ENCODE results near the gene PARP6. TPM values are rescaled to one million over a fixed set of nuclear protein-coding genes. Genes with fewer than 3 reads are reported as not detected.
A peak's percentile ranks its signal among the peaks of the same experiment; 100 is the strongest.

Gene PARP6
- total RNA-seq, 6 experiments from 2014 or later, result 7.9 to 23.0 (median 13.1) TPM

DNA sequence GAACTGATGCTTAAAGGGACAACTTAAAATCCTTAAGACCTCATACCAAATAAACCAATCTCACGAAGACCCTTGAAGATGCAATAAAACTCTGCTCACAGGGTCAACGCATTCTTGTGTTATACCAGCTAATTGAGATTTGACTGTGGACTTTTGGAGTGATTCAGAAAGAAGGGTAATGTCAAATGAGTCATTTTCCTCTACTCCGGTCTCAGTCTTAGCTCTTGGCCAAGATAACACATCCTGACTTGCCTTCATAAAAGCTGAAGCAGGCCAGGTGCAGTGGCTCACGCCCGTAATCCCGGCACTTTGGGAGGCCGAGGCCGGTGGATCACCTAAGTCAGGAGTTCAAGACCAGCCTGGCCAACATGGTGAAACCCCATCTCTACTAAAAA lies 45.2 kb downstream of the PARP6 start:
- H3K4me3 ChIP-seq, result no peak overlapping the region
- H3K36me3 ChIP-seq, result no peaks in the 10 kb centered on the region
- H3K27me3 ChIP-seq, result no peaks in the 10 kb centered on the region
- peak overlapping the region in 1 of 3 donors; percentile 59 for H3K27ac ChIP-seq
- ATAC-seq (no peak), DNase-seq (no peak)
- no peaks in the 10 kb centered on the region for H3K9me3 ChIP-seq
- peaks cover 0 to 18% (median 1%) of the 10 kb centered on the region in 4 donors for H3K4me1 ChIP-seq
- intact Hi-C loops (cut with DNase I), result no loop called here
- WGBS (ENCODE audit: insufficient coverage, low coverage, low lambda C conversion rate, missing lambda C conversion rate), result 57% methylated on average over 7 of the region's 8 CpGs
- TF ChIP-seq POLR2A (IDR thresholded peaks at IDR 0.05), result no peak
- TF ChIP-seq, protein P1, sequence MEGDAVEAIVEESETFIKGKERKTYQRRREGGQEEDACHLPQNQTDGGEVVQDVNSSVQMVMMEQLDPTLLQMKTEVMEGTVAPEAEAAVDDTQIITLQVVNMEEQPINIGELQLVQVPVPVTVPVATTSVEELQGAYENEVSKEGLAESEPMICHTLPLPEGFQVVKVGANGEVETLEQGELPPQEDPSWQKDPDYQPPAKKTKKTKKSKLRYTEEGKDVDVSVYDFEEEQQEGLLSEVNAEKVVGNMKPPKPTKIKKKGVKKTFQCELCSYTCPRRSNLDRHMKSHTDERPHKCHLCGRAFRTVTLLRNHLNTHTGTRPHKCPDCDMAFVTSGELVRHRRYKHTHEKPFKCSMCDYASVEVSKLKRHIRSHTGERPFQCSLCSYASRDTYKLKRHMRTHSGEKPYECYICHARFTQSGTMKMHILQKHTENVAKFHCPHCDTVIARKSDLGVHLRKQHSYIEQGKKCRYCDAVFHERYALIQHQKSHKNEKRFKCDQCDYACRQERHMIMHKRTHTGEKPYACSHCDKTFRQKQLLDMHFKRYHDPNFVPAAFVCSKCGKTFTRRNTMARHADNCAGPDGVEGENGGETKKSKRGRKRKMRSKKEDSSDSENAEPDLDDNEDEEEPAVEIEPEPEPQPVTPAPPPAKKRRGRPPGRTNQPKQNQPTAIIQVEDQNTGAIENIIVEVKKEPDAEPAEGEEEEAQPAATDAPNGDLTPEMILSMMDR (IDR thresholded peaks at IDR 0.05), result no peak

DNA sequence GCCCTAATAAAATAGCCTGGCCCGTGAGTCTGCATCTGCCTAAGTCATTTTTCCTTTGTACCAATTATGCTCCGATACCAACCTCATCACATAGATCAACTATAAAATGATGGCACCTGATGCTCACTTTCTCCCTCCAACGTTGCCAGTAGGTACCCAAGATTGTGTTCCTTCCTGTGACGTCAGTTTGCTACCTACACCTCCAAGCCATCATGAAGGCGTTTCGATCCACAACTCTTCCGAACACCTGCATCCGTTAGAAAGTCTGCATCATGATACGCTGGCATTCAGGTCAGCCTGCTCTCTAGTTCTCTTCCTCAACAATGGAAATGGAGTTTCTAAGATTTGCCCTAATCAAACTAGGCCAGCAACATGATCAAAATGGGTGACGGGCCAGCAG lies 49.1 kb downstream of the PARP6 start:
- 86% methylated on average over 8 of the region's 10 CpGs for WGBS (ENCODE audit: insufficient coverage, low coverage, low lambda C conversion rate, missing lambda C conversion rate)

DNA sequence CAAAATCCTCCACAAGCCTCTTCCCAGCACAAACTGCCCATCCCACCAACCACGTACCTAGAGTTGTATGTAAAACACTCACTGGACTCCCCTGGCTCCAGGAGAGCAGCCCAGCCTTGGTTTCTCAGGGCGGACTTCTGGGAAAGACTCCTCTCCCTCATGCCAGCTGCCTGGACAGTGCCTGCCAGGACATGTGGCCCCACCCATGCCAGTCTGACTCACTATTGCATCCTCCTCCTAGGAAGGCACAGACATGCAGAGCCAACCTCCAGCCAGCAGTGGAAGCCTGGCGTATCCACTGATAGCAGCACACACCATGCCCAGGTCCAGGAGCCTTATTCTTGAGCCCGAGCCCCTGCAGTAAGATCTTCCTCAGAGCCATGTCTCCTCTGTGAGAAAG lies 50.0 kb downstream of the PARP6 start:
- Histone ChIP-seq H3K4me1 (peaks cover 0 to 4% (median 0%) of the 10 kb centered on the region in 4 donors), H3K9me3 (no peaks in the 10 kb centered on the region), H3K4me3 (no peak overlapping the region), H3K27ac (no peak overlapping the region), H3K36me3 (peaks cover 0 to 10% (median 0%) of the 10 kb centered on the region in 4 donors), H3K27me3 (no peaks in the 10 kb centered on the region)
- ATAC-seq (peak in 2 of 4 donors; percentile 15 to 72), DNase-seq (peak in 1 of 3 donors; percentile 52)
- TF ChIP-seq, protein P1 (IDR thresholded peaks at IDR 0.05), result no peak
- no peak for TF ChIP-seq POLR2A (IDR thresholded peaks at IDR 0.05)
- intact Hi-C loops (cut with DNase I), result no loop called here
- WGBS (ENCODE audit: insufficient coverage, low coverage, low lambda C conversion rate, missing lambda C conversion rate), result 77% methylated on average over 2 of the region's 4 CpGs

More for the DNA sequence above, 49.1 kb downstream of the PARP6 start:
- no peak for DNase-seq
- Histone ChIP-seq H3K36me3 (peaks cover 0 to 5% (median 0%) of the 10 kb centered on the region in 4 donors), H3K27ac (no peak overlapping the region), H3K4me3 (no peak overlapping the region), H3K4me1 (peaks cover 0 to 4% (median 0%) of the 10 kb centered on the region in 4 donors), H3K27me3 (no peaks in the 10 kb centered on the region), H3K9me3 (no peaks in the 10 kb centered on the region)
- intact Hi-C loops (cut with DNase I), result no loop called here
- TF ChIP-seq, protein P1 (IDR thresholded peaks at IDR 0.05), result no peak
- no peak for TF ChIP-seq POLR2A (IDR thresholded peaks at IDR 0.05)
- no peak for ATAC-seq

DNA sequence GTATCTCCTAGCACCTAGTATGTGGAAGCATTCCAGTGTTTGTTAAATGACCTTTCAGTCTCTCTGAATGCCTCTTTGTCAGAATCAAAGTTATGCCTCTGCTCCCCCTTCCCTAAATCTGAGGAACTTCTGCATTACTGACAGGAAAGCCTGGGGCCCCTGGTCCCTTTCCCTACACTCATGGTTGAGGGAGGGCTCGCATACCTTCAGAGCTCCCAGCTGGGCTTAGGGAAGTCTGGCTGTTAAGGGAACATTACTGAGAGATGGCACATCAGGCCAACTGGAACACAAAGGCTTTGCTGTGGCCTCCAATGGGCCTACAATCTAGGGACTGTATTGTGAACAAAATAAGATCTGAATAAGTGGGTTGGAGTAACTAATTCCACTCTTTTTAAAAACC lies 51.7 kb downstream of the PARP6 start:
- WGBS (ENCODE audit: insufficient coverage, low coverage, low lambda C conversion rate, missing lambda C conversion rate), result 56% methylated on average over 1 of the region's 1 CpG
- intact Hi-C loops (cut with DNase I), result no loop called here
- no peak for TF ChIP-seq POLR2A (IDR thresholded peaks at IDR 0.05)
- TF ChIP-seq, protein P1 (IDR thresholded peaks at IDR 0.05), result no peak
- Histone ChIP-seq H3K36me3 (peaks cover 0 to 25% (median 0%) of the 10 kb centered on the region in 4 donors), H3K4me3 (no peak overlapping the region), H3K4me1 (no peaks in the 10 kb centered on the region), H3K27me3 (no peaks in the 10 kb centered on the region), H3K27ac (no peak overlapping the region), H3K9me3 (no peaks in the 10 kb centered on the region)
- ATAC-seq (no peak), DNase-seq (no peak)

DNA sequence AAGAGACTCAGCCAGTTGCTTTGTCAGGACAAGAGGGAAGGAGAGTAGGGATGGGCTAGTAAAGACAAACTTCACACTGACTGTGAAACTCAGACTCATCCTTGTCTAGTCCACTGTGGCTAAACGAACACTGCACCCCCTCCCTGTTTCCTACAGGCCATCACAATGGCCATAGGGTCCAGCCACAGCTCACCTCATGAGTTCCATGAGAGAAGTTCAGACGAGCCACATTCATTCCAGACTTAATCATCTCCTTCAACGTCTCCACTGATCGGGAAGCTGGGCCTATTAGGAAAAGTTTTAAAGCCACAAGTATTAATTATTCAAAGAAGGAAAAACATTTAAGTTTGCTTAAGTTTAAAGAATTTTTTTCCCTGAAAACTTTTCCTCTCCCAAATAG lies 55.1 kb downstream of the PARP6 start:
- WGBS (ENCODE audit: insufficient coverage, low coverage, low lambda C conversion rate, missing lambda C conversion rate), result 88% methylated on average over 4 of the region's 4 CpGs
- Histone ChIP-seq H3K27ac (no peak overlapping the region), H3K27me3 (no peaks in the 10 kb centered on the region), H3K9me3 (no peaks in the 10 kb centered on the region), H3K4me1 (no peaks in the 10 kb centered on the region), H3K4me3 (no peak overlapping the region), H3K36me3 (peaks cover 0 to 34% (median 0%) of the 10 kb centered on the region in 4 donors)
- no peak for DNase-seq
- intact Hi-C loops (cut with DNase I), result no loop called here
- TF ChIP-seq POLR2A (IDR thresholded peaks at IDR 0.05), result no peak
- TF ChIP-seq, protein P1 (IDR thresholded peaks at IDR 0.05), result no peak
- no peak for ATAC-seq

Data from right lobe of liver (tissue), 6 donors.